CD14-positive monocyte (primary cell): ENCODE results near the gene LYVE1. TPM values are rescaled to one million over a fixed set of nuclear protein-coding genes. Genes with fewer than 3 reads are reported as not detected.

Source experiments
- DNase-seq, 3 donors: peaks; one replicate each; pipeline ENCODE4 v3.0.0-alpha.2; 2011 to 2022
- H2AFZ ChIP-seq: 2 replicates; pipeline ENCODE4 v1.6.0; 2012; ENCODE audit warnings: mild to moderate bottlenecking, low read depth, low read length, inconsistent platforms; ENCODE audit not compliant: insufficient read depth, poor library complexity, severe bottlenecking
- H3K27ac ChIP-seq, 2 donors: 1 replicate in 1 of 2; 2 replicates in 1 of 2; pipeline ENCODE4 v1.5.1; 2012 to 2013; ENCODE audit warnings: low read length in 2 of 2, control low read depth in 1 of 2, inconsistent platforms in 1 of 2, low read depth in 1 of 2, mild to moderate bottlenecking in 1 of 2
- H3K27me3 ChIP-seq, 2 donors: one replicate each; pipeline versions ENCODE4 v1.6.0 to v1.6.1; 2011 to 2013; ENCODE audit warnings: low read length in 2 of 2; ENCODE audit not compliant: control insufficient read depth in 2 of 2, insufficient read depth in 2 of 2
- H3K36me3 ChIP-seq, 2 donors: replicated peaks in 1 of 2; 1 replicate in 1 of 2; 2 replicates in 1 of 2; pipeline versions ENCODE4 v1.5.1 to v1.6.1; 2012 to 2013; ENCODE audit warnings: low read length in 2 of 2, control low read depth in 1 of 2, inconsistent platforms in 1 of 2, mild to moderate bottlenecking in 1 of 2; ENCODE audit not compliant: insufficient read depth in 2 of 2, control insufficient read depth in 1 of 2
- H3K4me1 ChIP-seq, 2 donors: 1 replicate in 1 of 2; 2 replicates in 1 of 2; pipeline versions ENCODE4 v1.5.1 to v1.6.1; 2012 to 2013; ENCODE audit warnings: low read length in 2 of 2, control low read depth in 1 of 2, inconsistent platforms in 1 of 2, mild to moderate bottlenecking in 1 of 2, moderate library complexity in 1 of 2; ENCODE audit not compliant: insufficient read depth in 2 of 2, control insufficient read depth in 1 of 2
- H3K4me2 ChIP-seq: replicated peaks from 2 replicates; pipeline ENCODE3; 2012; ENCODE audit warnings: low read length, moderate library complexity, mild to moderate bottlenecking; ENCODE audit not compliant: poor library complexity, severe bottlenecking; ENCODE audit errors: extremely low read depth
- H3K4me3 ChIP-seq, 3 experiments: fragments of 200-600 bp in 1 of 3; sonication (generic) in 1 of 3; replicated peaks in 1 of 3; 1 replicate in 2 of 3; 2 replicates in 1 of 3; pipeline ENCODE4 v1.5.1; 2011 to 2013; ENCODE audit warnings: low read length in 3 of 3, mild to moderate bottlenecking in 3 of 3, control low read depth in 2 of 3, low read depth in 2 of 3, inconsistent platforms in 1 of 3, moderate library complexity in 1 of 3
- H3K79me2 ChIP-seq: 2 replicates; pipeline ENCODE4 v1.6.0; 2012; ENCODE audit warnings: mild to moderate bottlenecking, control low read depth, inconsistent platforms, low read length, moderate library complexity; ENCODE audit not compliant: insufficient read depth
- H3K9ac ChIP-seq: 2 replicates; pipeline ENCODE4 v1.6.0; 2017; ENCODE audit warnings: low read length, mild to moderate bottlenecking; ENCODE audit not compliant: insufficient read depth, poor library complexity, severe bottlenecking
- H3K9me3 ChIP-seq, 2 donors: replicated peaks in 1 of 2; 1 replicate in 1 of 2; 2 replicates in 1 of 2; pipeline versions ENCODE4 v1.5.1 to v1.6.1; 2012 to 2013; ENCODE audit warnings: low read length in 2 of 2, control low read depth in 1 of 2; ENCODE audit not compliant: control insufficient read depth in 1 of 2, insufficient read depth in 1 of 2
- H4K20me1 ChIP-seq: 2 replicates; pipeline ENCODE4 v1.6.0; 2012; ENCODE audit warnings: mild to moderate bottlenecking, low read length, control low read depth, moderate library complexity; ENCODE audit not compliant: insufficient read depth
- H3K27ac Mint-ChIP-seq, 7 donors: one replicate each; pipeline ENCODE4 v1.8.0; 2020; ENCODE audit warnings: mild to moderate bottlenecking in 7 of 7, mixed read lengths in 7 of 7, moderate library complexity in 6 of 7, inconsistent platforms in 2 of 7
- H3K27me3 Mint-ChIP-seq, 3 donors: one replicate each; pipeline ENCODE4 v1.8.0; 2021 to 2022; ENCODE audit warnings: low read depth in 3 of 3, mild to moderate bottlenecking in 3 of 3, mixed read lengths in 3 of 3, moderate library complexity in 3 of 3, inconsistent platforms in 1 of 3
- H3K36me3 Mint-ChIP-seq, 2 donors: one replicate each; pipeline ENCODE4 v1.8.0; 2020; ENCODE audit warnings: mixed read lengths in 2 of 2, inconsistent platforms in 1 of 2, mild to moderate bottlenecking in 1 of 2
- H3K4me1 Mint-ChIP-seq: one replicate; pipeline ENCODE4 v1.8.0; 2020; ENCODE audit warnings: mild to moderate bottlenecking, mixed read lengths
- H3K4me3 Mint-ChIP-seq, 2 donors: one replicate each; pipeline ENCODE4 v1.8.0; 2020; ENCODE audit warnings: mild to moderate bottlenecking in 2 of 2, mixed read lengths in 2 of 2, moderate library complexity in 1 of 2
- H3K9me3 Mint-ChIP-seq, 7 donors: one replicate each; pipeline ENCODE4 v1.8.0; 2020 to 2022; ENCODE audit warnings: mixed read lengths in 7 of 7, mild to moderate bottlenecking in 6 of 7, moderate library complexity in 6 of 7, inconsistent platforms in 2 of 7
- WGBS: methylation state at CpG from one replicate; pipeline ENCODE4 v1.1.5; 2013; ENCODE audit warnings: missing lambda C conversion rate; ENCODE audit not compliant: insufficient coverage; 5-methylcytosine and 5-hydroxymethylcytosine counted together
- intact Hi-C, 2 donors: fragments of 100-400 bp; cut with micrococcal nuclease; formaldehyde crosslinking; loops; one replicate each; pipeline versions ENCODE4 v1.15.0 to v1.15.1; 2023
- polyA plus RNA-seq, 3 donors: library from polyadenylated mRNA; depleted of rRNA in 1 of 3; unstranded in 2 of 3; stranded (reverse) in 1 of 3; fragments of 300-500 nt in 2 of 3; fragments of >200 nt in 1 of 3; fragmentation: Illumina TruSeq in 2 of 3; gene quantifications; 1 replicate in 2 of 3; 2 replicates in 1 of 3; pipeline ENCODE4 v1.2.3, GENCODE V29; 2012 to 2021
- TF ChIP-seq, protein P1 (sequence below): fragments of 200-600 bp; IDR thresholded peaks from one replicate; pipeline ENCODE4 v1.8.0; 2022; ENCODE audit warnings: antibody characterized with exemption, mild to moderate bottlenecking

LYVE1 gene
- polyA plus RNA-seq, 3 donors: 0.07 to 0.31 TPM; not detected in 1

- Histone ChIP-seq H3K9me3 (no peaks in the 10 kb centered on the region), H3K27ac (peak overlapping the region; percentile 79 to 95), H3K4me3 (peak overlapping the region; percentile 39 to 76 (median 71)), H3K36me3 (no peaks in the 10 kb centered on the region), H3K4me1 (peaks cover 100% of the 10 kb centered on the region in 2 donors), H3K79me2 (no peaks in the 10 kb centered on the region), H3K4me2 (peak overlapping the region; percentile 84), H3K27me3 (no peaks in the 10 kb centered on the region), H4K20me1 (no peaks in the 10 kb centered on the region), H3K9ac (peak overlapping the region; percentile 49), H2AFZ (no peak overlapping the region)
- DNase-seq: peak; percentile 84 to 94 (median 90)
- Mint-ChIP-seq H3K9me3 (peaks cover 0 to 2% (median 0%) of the 10 kb centered on the region in 7 donors), H3K36me3 (peaks cover under 1 to 8% of the 10 kb centered on the region in 2 donors), H3K4me3 (peak overlapping the region; percentile 72 to 88), H3K27me3 (peaks cover 0 to under 1% (median 0%) of the 10 kb centered on the region in 3 donors), H3K4me1 (peaks cover 99% of the 10 kb centered on the region), H3K27ac (peak overlapping the region; percentile 94 to 99 (median 97))
- TF ChIP-seq, protein P1, sequence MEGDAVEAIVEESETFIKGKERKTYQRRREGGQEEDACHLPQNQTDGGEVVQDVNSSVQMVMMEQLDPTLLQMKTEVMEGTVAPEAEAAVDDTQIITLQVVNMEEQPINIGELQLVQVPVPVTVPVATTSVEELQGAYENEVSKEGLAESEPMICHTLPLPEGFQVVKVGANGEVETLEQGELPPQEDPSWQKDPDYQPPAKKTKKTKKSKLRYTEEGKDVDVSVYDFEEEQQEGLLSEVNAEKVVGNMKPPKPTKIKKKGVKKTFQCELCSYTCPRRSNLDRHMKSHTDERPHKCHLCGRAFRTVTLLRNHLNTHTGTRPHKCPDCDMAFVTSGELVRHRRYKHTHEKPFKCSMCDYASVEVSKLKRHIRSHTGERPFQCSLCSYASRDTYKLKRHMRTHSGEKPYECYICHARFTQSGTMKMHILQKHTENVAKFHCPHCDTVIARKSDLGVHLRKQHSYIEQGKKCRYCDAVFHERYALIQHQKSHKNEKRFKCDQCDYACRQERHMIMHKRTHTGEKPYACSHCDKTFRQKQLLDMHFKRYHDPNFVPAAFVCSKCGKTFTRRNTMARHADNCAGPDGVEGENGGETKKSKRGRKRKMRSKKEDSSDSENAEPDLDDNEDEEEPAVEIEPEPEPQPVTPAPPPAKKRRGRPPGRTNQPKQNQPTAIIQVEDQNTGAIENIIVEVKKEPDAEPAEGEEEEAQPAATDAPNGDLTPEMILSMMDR: no peak
- no CpG with 5 or more reads among the region's 6 CpGs for WGBS
- intact Hi-C loops: loop anchor here in 1 of 2 donors (5.0 kb wide), 1 partner anchor 51 kb away; no protein-coding TSS in a partner anchor
These were observed 38.2 kb upstream of the LYVE1 start for GRCh38 chr11:10606536-10607208.

DNA sequence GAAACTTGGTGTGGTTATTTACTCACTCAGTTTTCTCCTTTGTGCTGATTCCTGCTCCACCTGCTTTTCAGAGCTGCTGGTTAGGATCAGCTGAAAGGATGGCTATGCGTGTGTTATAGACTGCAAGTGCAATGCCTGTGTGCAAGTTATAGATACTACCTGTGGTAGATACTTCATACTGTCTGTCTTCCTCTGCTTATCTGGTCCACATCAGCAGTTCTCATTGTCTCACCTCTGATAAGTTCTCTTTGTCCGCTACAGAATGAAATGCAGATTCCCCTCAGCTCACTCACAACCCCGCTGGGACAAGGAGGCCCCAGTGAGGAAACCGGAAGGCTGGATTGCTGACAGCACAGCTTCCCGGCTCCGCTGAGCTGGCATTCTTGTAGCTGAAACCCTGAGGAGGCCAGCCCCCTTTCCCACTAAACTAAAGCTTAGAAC lies 37.5 kb upstream of the LYVE1 start:
- Histone ChIP-seq H3K36me3 (no peaks in the 10 kb centered on the region), H3K4me3 (peak overlapping the region; percentile 39 to 76 (median 71)), H3K9me3 (no peaks in the 10 kb centered on the region), H3K4me2 (peak overlapping the region; percentile 84), H3K9ac (peak overlapping the region; percentile 49), H3K79me2 (no peaks in the 10 kb centered on the region), H2AFZ (no peak overlapping the region), H3K27me3 (no peaks in the 10 kb centered on the region), H3K27ac (peak overlapping the region; percentile 79 to 95), H3K4me1 (peaks cover 100% of the 10 kb centered on the region in 2 donors), H4K20me1 (no peaks in the 10 kb centered on the region)
- TF ChIP-seq, protein P1: no peak
- intact Hi-C loops: loop anchor here in 1 of 2 donors (5.0 kb wide), 1 partner anchor 51 kb away; no protein-coding TSS in a partner anchor
- Mint-ChIP-seq H3K4me3 (peak overlapping the region; percentile 72 to 88), H3K9me3 (peaks cover 0 to 2% (median 0%) of the 10 kb centered on the region in 7 donors), H3K4me1 (peaks cover 99% of the 10 kb centered on the region), H3K36me3 (peaks cover 7 to 15% of the 10 kb centered on the region in 2 donors), H3K27me3 (peaks cover 0 to 2% (median 1%) of the 10 kb centered on the region in 3 donors), H3K27ac (peak overlapping the region; percentile 94 to 99 (median 97))
- peak; percentile 66 to 89 (median 81) for DNase-seq
- WGBS: 0% methylated on average over 5 of the region's 6 CpGs
